Midbrain (tissue), 1 donor: ENCODE measurements around the gene DTX3L.
"Not testable (repeated sequence)": the region's sequence is repeated elsewhere in the genome, so short reads cannot be mapped to it uniquely, and the experiment has no call there.

ENCODE experiments used
- DNase-seq: peaks from one replicate; lab custom pipeline; 2025; lab: John Stamatoyannopoulos, UW

The DTX3L gene

GRCh38 chr3:122562923-122563716 is 1.0 kb upstream of the DTX3L start:
- no peak for DNase-seq

GRCh38 chr3:122563717-122564025 is 467 bp upstream of the DTX3L start:
- DNase-seq, result no peak

GRCh38 chr3:122568131-122568530 is 4.0 kb downstream of the DTX3L start:
- not testable (repeated sequence) for DNase-seq

- DNase-seq, result no peak
These were observed 4.6 kb downstream of the DTX3L start for GRCh38 chr3:122568755-122569154.

- DNase-seq, result no peak
These were observed 8.8 kb downstream of the DTX3L start for GRCh38 chr3:122572940-122573412.

- no peak for DNase-seq
These were observed 12.2 kb downstream of the DTX3L start for GRCh38 chr3:122576174-122576940.

- no peak for DNase-seq
These were observed 13.4 kb downstream of the DTX3L start, which contains the start of gene PARP15 for GRCh38 chr3:122577409-122578031. Gene PARP15 (plus strand): TSS chr3:122577650. CDS start chr3:122577668, 18 bp downstream.

GRCh38 chr3:122578069-122578740 is 14.1 kb downstream of the DTX3L start:
- DNase-seq, result no peak

GRCh38 chr3:122580470-122580869 is 16.3 kb downstream of the DTX3L start:
- DNase-seq, result no peak

- no peak for DNase-seq
These were observed 17.5 kb downstream of the DTX3L start for GRCh38 chr3:122581622-122582021.

GRCh38 chr3:122582390-122582789 is 18.3 kb downstream of the DTX3L start:
- no peak for DNase-seq

GRCh38 chr3:122586098-122586497 is 22.0 kb downstream of the DTX3L start:
- no peak for DNase-seq

- DNase-seq, result no peak
These were observed 22.8 kb downstream of the DTX3L start for GRCh38 chr3:122586773-122587485.

- no peak for DNase-seq
These were observed 23.4 kb downstream of the DTX3L start for GRCh38 chr3:122587572-122587971.

- DNase-seq, result no peak
These were observed 25.2 kb downstream of the DTX3L start for GRCh38 chr3:122589297-122589696.

- DNase-seq, result no peak
These were observed 26.5 kb downstream of the DTX3L start for GRCh38 chr3:122590610-122591009.

GRCh38 chr3:122594025-122594424 is 29.9 kb downstream of the DTX3L start:
- DNase-seq, result no peak

GRCh38 chr3:122598151-122598550 is 34.0 kb downstream of the DTX3L start:
- DNase-seq, result no peak

- no peak for DNase-seq
These were observed 34.4 kb downstream of the DTX3L start for GRCh38 chr3:122598556-122598955.

- no peak for DNase-seq
These were observed 38.0 kb downstream of the DTX3L start for GRCh38 chr3:122602011-122602710.

GRCh38 chr3:122603056-122603455 is 38.9 kb downstream of the DTX3L start:
- no peak for DNase-seq
